K562 (cell line): ENCODE results near the gene C22orf39. TPM values are rescaled to one million over a fixed set of nuclear protein-coding genes. Genes with fewer than 3 reads are reported as not detected.

Experiments used
- ATAC-seq: fragments of 200-7000 bp; cut with Tn5 transposase; 3 replicates; pipeline ENCODE4 v1.9.1; 2020; ENCODE audit warnings: moderate library complexity
- BruUV-seq: library from RNA; stranded (reverse); fragments of 400-500 nt; replicated peaks from 2 replicates; lab custom pipeline; 2021; lab: Mats Ljungman, UMichigan
- CTCF ChIA-PET: fragments of 300-600 bp; formaldehyde crosslinking; extraction: SDS; loops from one replicate; lab custom pipeline; 2021; ENCODE audit warnings: low intra/inter-chr PET ratio; lab: Yijun Ruan, JAX
- POLR2A ChIA-PET: fragments of 300-600, 350-650 bp; sonication (Branson Sonifier 250); formaldehyde crosslinking; extraction: SDS; loops from one replicate; lab custom pipeline; 2021; ENCODE audit warnings: antibody characterized with exemption, inconsistent platforms; lab: Yijun Ruan, JAX
- DNase-seq, 4 experiments: peaks; one replicate each; pipeline versions ENCODE4 v3.0.0 to v3.0.0-alpha.2; 2011 to 2018; ENCODE audit warnings: low spot score in 3 of 4, mixed read lengths in 3 of 4; ENCODE audit errors: extremely low read depth in 1 of 4
- FAIRE-seq: peaks from 2 replicates; lab custom pipeline; 2011; peaks lifted over from hg19 to GRCh38; lab: Jason Lieb, UNC
- H2AFZ ChIP-seq: 2 replicates; pipeline ENCODE4 v1.6.0; 2011; ENCODE audit warnings: low read depth, low read length, control low read depth, inconsistent platforms
- H3K27ac ChIP-seq: fragments of 200-600 bp; 3 replicates; pipeline ENCODE4 v1.8.0; 2011; ENCODE audit warnings: low read depth, mild to moderate bottlenecking, control low read depth, inconsistent platforms, low read length, moderate library complexity, mixed read lengths; ENCODE audit errors: extremely low read depth
- H3K27me3 ChIP-seq, 2 experiments: fragments of 300-600 bp in 1 of 2; 2 replicates in 1 of 2; 3 replicates in 1 of 2; pipeline versions ENCODE4 v1.6.0 to v1.8.0; 2011; ENCODE audit warnings: inconsistent platforms in 2 of 2, low read length in 2 of 2, mild to moderate bottlenecking in 1 of 2, mixed read lengths in 1 of 2, moderate library complexity in 1 of 2; ENCODE audit not compliant: control insufficient read depth in 2 of 2, insufficient read depth in 2 of 2
- H3K36me3 ChIP-seq: fragments of 300-600 bp; 3 replicates; pipeline ENCODE4 v1.8.0; 2011; ENCODE audit warnings: mild to moderate bottlenecking, low read length, inconsistent platforms; ENCODE audit not compliant: control insufficient read depth, insufficient read depth
- H3K4me1 ChIP-seq, 2 experiments: fragments of 200-600 bp in 1 of 2; replicated peaks in 1 of 2; 2 replicates in 1 of 2; 3 replicates in 1 of 2; pipeline versions ENCODE4 v1.5.1 to v1.8.0; 2011; ENCODE audit warnings: inconsistent platforms in 2 of 2, low read length in 2 of 2, mild to moderate bottlenecking in 1 of 2, mixed read lengths in 1 of 2, moderate library complexity in 1 of 2; ENCODE audit not compliant: control insufficient read depth in 2 of 2, insufficient read depth in 2 of 2
- H3K4me2 ChIP-seq: 2 replicates; pipeline ENCODE4 v1.6.1; 2011; ENCODE audit warnings: low read length, control low read depth, inconsistent platforms, mixed read lengths; ENCODE audit not compliant: insufficient read depth
- H3K4me3 ChIP-seq: fragments of 200-600 bp; sonication (generic), shearing (Covaris generic); 2 replicates; pipeline ENCODE4 v1.5.1; 2016; ENCODE audit warnings: control low read depth, inconsistent platforms
- H3K79me2 ChIP-seq: fragments of 200-600 bp; 3 replicates; pipeline ENCODE4 v1.8.0; 2011; ENCODE audit warnings: low read length, inconsistent platforms; ENCODE audit not compliant: control insufficient read depth, insufficient read depth
- H3K9ac ChIP-seq, 2 experiments: 2 replicates each; pipeline versions ENCODE4 v1.6.0 to v1.6.1; 2011; ENCODE audit warnings: low read depth in 2 of 2, low read length in 2 of 2, control low read depth in 1 of 2, inconsistent platforms in 1 of 2, mild to moderate bottlenecking in 1 of 2, mixed read lengths in 1 of 2; ENCODE audit not compliant: insufficient read depth in 1 of 2
- H3K9me1 ChIP-seq: one replicate; pipeline ENCODE4 v1.6.0; 2011; ENCODE audit warnings: inconsistent platforms, mild to moderate bottlenecking, low read length, moderate library complexity; ENCODE audit not compliant: control insufficient read depth, insufficient read depth
- H3K9me3 ChIP-seq: replicated peaks from 2 replicates; pipeline ENCODE4 v1.5.1; 2011; ENCODE audit warnings: low read depth, low read length, inconsistent platforms; ENCODE audit not compliant: control insufficient read depth, insufficient read depth
- H4K20me1 ChIP-seq: replicated peaks from 2 replicates; pipeline ENCODE4 v1.6.1; 2011; ENCODE audit warnings: low read length, inconsistent platforms, mixed read lengths; ENCODE audit not compliant: control insufficient read depth, insufficient read depth
- CBX3 ChIP-seq, 2 experiments: IDR thresholded peaks; 1 replicate in 1 of 2; 2 replicates in 1 of 2; pipeline ENCODE4 v1.6.1; 2012; ENCODE audit warnings: inconsistent platforms in 2 of 2, low read length in 2 of 2, borderline replicate concordance in 1 of 2, control low read depth in 1 of 2
- ELF4 ChIP-seq: fragments of 450-650 bp; formaldehyde crosslinking; IDR thresholded peaks from 2 replicates; pipeline ENCODE4 v1.4.0; 2022; ENCODE audit warnings: missing genetic modification characterization
- FOXJ2 ChIP-seq: fragments of 200-800 bp; sonication (Bioruptor generic); IDR thresholded peaks from 2 replicates; pipeline ENCODE4 v1.6.1; 2016; ENCODE audit warnings: missing genetic modification characterization, missing compliant biosample characterization
- GABPB2 ChIP-seq: fragments of 250-450 bp; sonication (Bioruptor Pico); conservative IDR thresholded peaks from 2 replicates; pipeline ENCODE4 v1.5.1; 2021; ENCODE audit warnings: mild to moderate bottlenecking
- HBP1 ChIP-seq: fragments of 450-650 bp; formaldehyde crosslinking; IDR thresholded peaks from 2 replicates; pipeline ENCODE4 v1.4.0; 2022; ENCODE audit warnings: missing genetic modification characterization
- IFI16 ChIP-seq: fragments of 250-450 bp; sonication (Bioruptor Pico); IDR thresholded peaks from 2 replicates; pipeline ENCODE4 v2.1.2; 2022; ENCODE audit warnings: mild to moderate bottlenecking, inconsistent platforms
- OTX1 ChIP-seq: fragments of 450-650 bp; formaldehyde crosslinking; IDR thresholded peaks from 2 replicates; pipeline ENCODE4 v1.4.0; 2022; ENCODE audit warnings: mild to moderate bottlenecking
- TARDBP ChIP-seq: fragments of 450-650 bp; IDR thresholded peaks from 2 replicates; pipeline ENCODE4 v1.6.1; 2016
- TCF15 ChIP-seq: fragments of 250-450 bp; sonication (Bioruptor Pico); IDR thresholded peaks from 2 replicates; pipeline ENCODE4 v1.8.0; 2022; ENCODE audit warnings: moderate library complexity, mild to moderate bottlenecking, inconsistent platforms
- THRB ChIP-seq: fragments of 450-650 bp; formaldehyde crosslinking; conservative IDR thresholded peaks from 2 replicates; pipeline ENCODE4 v1.4.0; 2022; ENCODE audit warnings: mild to moderate bottlenecking, missing genetic modification characterization
- ZNF197 ChIP-seq: fragments of 200-800 bp; sonication (Bioruptor generic); IDR thresholded peaks from 2 replicates; pipeline ENCODE4 v1.6.1; 2016; ENCODE audit warnings: low read depth, missing genetic modification characterization, missing compliant biosample characterization
- WGBS: fragments of 100-300 bp; shearing (Covaris generic); methylation state at CpG from one replicate; pipeline ENCODE4 v1.1.6; 2016; ENCODE audit warnings: low coverage, mixed read lengths; ENCODE audit not compliant: insufficient coverage; ENCODE audit errors: missing lambda C conversion rate; 5-methylcytosine and 5-hydroxymethylcytosine counted together
- in situ Hi-C: fragments of 300-500 bp; cut with MboI; formaldehyde crosslinking; loops from 4 replicates; pipeline ENCODE4 v1.15.0; 2018; ENCODE audit warnings: inconsistent platforms, mixed read lengths
- intact Hi-C: fragments of 100-400 bp; cut with micrococcal nuclease; formaldehyde crosslinking; loops from 2 replicates; pipeline ENCODE4 v1.14.2; 2022
- polyA plus RNA-seq, 8 experiments: library from polyadenylated mRNA; depleted of rRNA in 4 of 8; stranded (reverse) in 5 of 8; unstranded in 3 of 8; fragments of >200 nt; fragmentation: Nextera tagmentation in 2 of 8; fragmentation: Illumina TruSeq in 1 of 8; extraction: Ambion mirVana in 2 of 8; extraction: Trizol in 1 of 8; gene quantifications; 2 replicates each; pipeline versions ENCODE4 v1.2.1 to v1.2.3, GENCODE V29; 2011 to 2014; ENCODE audit warnings: inconsistent platforms in 1 of 8, missing spikeins in 1 of 8
- total RNA-seq, 7 experiments: library from RNA; depleted of rRNA in 6 of 7; stranded (reverse); fragments of >200 nt in 6 of 7; fragmentation: Illumina TruSeq in 2 of 7; extraction: Trizol in 2 of 7; gene quantifications; 2 replicates each; pipeline versions ENCODE4 v1.2.1 to v1.2.3, GENCODE V29; 2011 to 2021; ENCODE audit warnings: low replicate concordance in 1 of 7
- TF ChIP-seq, protein P1 (sequence below): fragments of 450-650 bp; formaldehyde crosslinking; IDR thresholded peaks from 2 replicates; pipeline ENCODE4 v1.4.0; 2022; ENCODE audit warnings: missing genetic modification characterization
- TF ChIP-seq, protein P2 (sequence below), 2 experiments: fragments of 450-650 bp; IDR thresholded peaks; 2 replicates each; pipeline ENCODE4 v1.6.1; 2016

The C22orf39 gene
- total and polyA plus RNA-seq, 9 of the 15 experiments (the other 6 are each of a cell fraction or from before 2014, with no cell fraction given): 20.4 to 139 (median 66.8) TPM

DNA sequence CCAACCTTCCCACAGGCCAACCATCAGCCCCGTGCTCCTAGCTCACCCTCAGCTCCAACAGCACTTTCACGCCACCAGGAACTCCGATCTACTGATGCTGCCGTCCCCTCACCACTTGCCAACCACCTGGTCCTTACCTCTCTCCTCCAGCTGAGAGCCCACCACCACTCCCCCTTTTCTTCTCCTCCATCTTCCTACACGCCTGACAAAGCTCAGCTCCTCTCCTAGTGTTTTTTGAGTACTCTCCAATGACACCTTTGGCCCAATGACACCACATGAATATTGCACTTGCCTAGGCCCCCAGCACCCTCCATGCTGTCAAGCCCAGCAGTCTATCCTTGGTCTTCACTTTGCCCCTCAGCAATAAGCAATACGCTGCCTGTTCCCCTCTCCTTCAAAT lies 46.6 kb downstream of the C22orf39 start:
- WGBS: 93% methylated on average over 6 of the region's 6 CpGs
- Histone ChIP-seq H3K27me3 (no peaks in the 10 kb centered on the region), H4K20me1 (0 out of 2 replicates have a peak, but pooled peaks cover 5% of the 10 kb centered on the region), H3K4me1 (peaks cover 34 to 39% of the 10 kb centered on the region in 2 experiments), H3K4me3 (no peak overlapping the region), H3K4me2 (no peak overlapping the region), H3K36me3 (peaks cover 92% of the 10 kb centered on the region), H3K9me3 (no peaks in the 10 kb centered on the region), H3K27ac (no peak overlapping the region), H3K9ac (0 out of 4 replicates have a peak overlapping the region, but pooled peaks of 1 of the 2 experiments have one; percentile 5), H3K9me1 (peaks cover 8% of the 10 kb centered on the region), H2AFZ (no peak overlapping the region), H3K79me2 (peaks cover 6% of the 10 kb centered on the region; the same call in 2 of the 3 replicates)
- TF ChIP-seq TARDBP: no peak
- peak; percentile 70; the same call in 1 of the 2 replicates for TF ChIP-seq OTX1
- TF ChIP-seq ELF4: 0 out of 2 replicates have a peak, but pooled peaks have one; percentile 49
- TF ChIP-seq CBX3 (IDR thresholded peaks at IDR 0.05; ENCODE audit: borderline replicate concordance in 1 of 2, low read length in 2 of 2): peak in 1 of 2 experiments; percentile 33; a peak in 1 of 3 replicates
- 0 out of 2 replicates have a peak, but pooled peaks have one; percentile 34 for TF ChIP-seq GABPB2 (CRISPR knock-in tag)
- TF ChIP-seq, protein P1, sequence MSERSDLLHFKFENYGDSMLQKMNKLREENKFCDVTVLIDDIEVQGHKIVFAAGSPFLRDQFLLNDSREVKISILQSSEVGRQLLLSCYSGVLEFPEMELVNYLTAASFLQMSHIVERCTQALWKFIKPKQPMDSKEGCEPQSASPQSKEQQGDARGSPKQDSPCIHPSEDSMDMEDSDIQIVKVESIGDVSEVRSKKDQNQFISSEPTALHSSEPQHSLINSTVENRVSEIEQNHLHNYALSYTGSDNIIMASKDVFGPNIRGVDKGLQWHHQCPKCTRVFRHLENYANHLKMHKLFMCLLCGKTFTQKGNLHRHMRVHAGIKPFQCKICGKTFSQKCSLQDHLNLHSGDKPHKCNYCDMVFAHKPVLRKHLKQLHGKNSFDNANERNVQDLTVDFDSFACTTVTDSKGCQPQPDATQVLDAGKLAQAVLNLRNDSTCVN (CRISPR knock-in tag): peak; percentile 90; the same call in 1 of the 2 replicates
- 0 out of 2 replicates have a peak, but pooled peaks have one; percentile 52 for TF ChIP-seq HBP1 (CRISPR knock-in tag)
- TF ChIP-seq THRB (CRISPR knock-in tag): peak; percentile 80; the same call in 1 of the 2 replicates
- TF ChIP-seq FOXJ2 (tag): no peak
- peak; percentile 16; the same call in 1 of the 2 replicates for TF ChIP-seq IFI16 (CRISPR knock-in tag)
- TF ChIP-seq TCF15 (CRISPR knock-in tag): peak; percentile 58; the same call in 1 of the 2 replicates
- no peak for TF ChIP-seq ZNF197
- TF ChIP-seq, protein P2, sequence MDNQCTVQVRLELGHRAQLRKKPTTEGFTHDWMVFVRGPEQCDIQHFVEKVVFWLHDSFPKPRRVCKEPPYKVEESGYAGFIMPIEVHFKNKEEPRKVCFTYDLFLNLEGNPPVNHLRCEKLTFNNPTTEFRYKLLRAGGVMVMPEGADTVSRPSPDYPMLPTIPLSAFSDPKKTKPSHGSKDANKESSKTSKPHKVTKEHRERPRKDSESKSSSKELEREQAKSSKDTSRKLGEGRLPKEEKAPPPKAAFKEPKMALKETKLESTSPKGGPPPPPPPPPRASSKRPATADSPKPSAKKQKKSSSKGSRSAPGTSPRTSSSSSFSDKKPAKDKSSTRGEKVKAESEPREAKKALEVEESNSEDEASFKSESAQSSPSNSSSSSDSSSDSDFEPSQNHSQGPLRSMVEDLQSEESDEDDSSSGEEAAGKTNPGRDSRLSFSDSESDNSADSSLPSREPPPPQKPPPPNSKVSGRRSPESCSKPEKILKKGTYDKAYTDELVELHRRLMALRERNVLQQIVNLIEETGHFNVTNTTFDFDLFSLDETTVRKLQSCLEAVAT (IDR thresholded peaks at IDR 0.05): no peak
- no peak for DNase-seq
- in situ Hi-C loops: no loop called here
- no peak for FAIRE-seq
- no TSS peak for BruUV-seq
- ChIA-PET POLR2A (interaction anchor here (0.5 to 15.8 kb wide), 8 partner anchors 8 to 221 kb away, joined by 3 to 245 read pairs (median 3); partner anchors contain the start of genes HIRA and MRPL40), CTCF (no interaction called here)
- intact Hi-C loops: no loop called here
- ATAC-seq: no peak
